GM21528 (cell line): Measurements from ENCODE around the gene TRIP13.

Experiments used
- ATAC-seq: cut with Tn5 transposase; IDR thresholded peaks from one replicate; pipeline ENCODE4 v1.9.1; 2021; ENCODE audit warnings: mild to moderate bottlenecking, moderate library complexity; ENCODE audit not compliant: unreplicated experiment, low FRiP score

TRIP13 gene

DNA sequence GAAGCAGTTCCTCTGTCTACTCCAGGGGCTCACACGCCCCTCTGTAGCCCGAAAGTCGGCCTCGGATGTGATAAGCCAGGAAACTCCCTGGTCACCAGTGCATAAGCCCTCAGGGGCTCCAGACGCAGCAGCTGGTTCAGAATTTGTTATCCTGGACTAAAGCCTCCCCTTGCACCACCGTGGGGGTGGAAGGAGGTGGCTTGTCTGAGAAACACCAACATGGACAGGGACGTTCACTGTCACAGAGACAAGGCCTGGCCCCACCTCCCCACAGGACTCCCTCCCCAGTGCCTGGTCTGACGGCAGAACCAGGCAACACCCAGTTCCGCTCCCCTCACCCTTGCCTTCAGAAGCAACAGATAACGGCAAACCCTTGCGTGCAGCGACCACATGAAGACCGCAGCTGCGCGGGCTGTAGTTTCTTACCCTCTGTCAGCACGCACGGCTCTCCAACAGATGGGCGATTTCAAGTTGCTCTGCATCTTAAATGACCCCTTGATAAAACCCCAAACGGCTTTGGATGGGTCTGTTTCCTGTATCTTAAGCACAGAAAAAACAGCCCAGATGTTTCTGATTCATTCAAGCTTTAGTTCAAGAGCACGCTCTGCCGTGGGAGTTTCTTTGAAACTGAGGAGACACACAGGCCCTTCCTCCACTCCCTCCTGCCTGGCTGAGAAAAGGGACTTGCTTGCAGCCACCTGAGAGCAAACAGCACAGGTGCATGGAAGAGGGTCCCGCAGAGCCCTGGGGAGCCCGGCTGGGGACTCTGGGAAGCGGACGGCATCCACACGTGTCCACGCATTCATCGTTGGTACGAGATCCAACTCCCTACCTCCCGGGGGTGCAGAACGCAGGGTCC is 71.2 kb downstream of the TRIP13 start:
- ATAC-seq: peak; percentile 91

DNA sequence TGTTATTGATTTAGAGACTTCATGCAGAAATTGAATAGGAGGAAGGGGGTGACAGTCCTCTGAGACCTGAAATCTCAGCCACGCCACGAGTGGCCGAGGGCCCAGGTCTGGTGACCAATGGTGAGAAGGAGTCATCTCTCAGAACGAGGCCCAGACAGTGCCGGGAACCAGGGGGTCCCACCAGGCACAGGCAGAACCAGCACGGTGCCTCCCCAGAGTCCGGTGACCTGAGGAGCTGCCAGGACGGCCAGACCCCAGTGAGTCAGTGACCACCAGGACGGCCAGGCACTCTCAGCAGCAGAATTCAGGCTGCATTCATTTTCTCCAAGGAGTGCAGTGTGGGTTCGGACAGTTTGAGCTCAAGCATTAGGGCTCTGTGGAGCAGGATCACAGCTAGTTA is 72.1 kb downstream of the TRIP13 start:
- ATAC-seq: no peak

DNA sequence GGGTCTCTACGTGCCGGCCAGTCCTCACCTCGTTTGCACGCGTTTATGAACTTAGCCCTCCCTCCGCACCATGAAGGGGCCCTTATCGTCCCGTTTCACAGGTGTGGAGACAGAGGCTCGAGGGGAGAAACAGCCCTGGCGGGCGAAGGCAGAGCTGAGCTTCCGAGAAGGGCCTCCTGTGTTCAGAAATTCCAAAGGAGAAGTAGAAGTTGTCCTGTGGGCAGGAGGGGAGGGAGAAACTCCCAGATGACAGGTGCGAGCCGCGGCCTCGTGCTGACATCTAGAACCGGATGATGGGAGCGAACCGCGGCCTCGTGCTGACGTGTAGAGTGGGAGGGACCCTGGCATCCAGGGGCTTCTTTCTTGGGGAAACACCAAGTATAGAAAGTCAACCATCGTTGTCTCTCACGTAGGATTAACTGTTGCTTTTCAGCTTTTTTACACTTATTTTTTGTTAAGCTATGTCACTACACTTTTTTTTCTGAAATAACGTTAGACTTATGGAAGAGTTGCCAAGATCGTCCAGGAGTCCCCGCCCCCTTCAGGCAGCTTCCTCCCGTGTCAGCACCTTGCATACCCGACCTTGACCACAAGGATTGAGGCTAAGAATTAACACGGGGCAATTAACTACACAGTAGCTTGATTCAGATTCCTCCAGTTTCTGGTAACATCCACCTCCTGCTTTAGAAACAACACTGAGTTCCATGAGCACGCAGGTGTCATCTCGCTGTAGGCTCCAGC is 73.1 kb downstream of the TRIP13 start:
- ATAC-seq: no peak

DNA sequence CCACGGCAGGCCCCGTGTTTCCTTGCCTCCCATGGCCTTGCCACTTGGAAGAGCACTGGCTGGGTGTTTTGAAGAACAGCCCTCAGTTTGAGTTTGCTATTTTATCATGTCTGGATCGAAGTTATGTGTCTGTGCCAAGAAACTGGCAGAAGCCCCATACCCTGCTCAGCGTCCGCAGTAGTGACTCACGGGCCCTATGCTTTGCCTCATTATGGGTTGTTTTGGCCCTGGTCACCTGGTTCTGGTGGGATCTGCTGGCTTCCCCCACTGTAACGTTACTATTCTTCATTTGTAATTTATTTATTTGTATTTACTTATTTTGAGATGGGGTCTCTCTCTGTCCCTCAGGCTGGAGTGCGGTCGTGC is 73.6 kb downstream of the TRIP13 start:
- no peak for ATAC-seq

DNA sequence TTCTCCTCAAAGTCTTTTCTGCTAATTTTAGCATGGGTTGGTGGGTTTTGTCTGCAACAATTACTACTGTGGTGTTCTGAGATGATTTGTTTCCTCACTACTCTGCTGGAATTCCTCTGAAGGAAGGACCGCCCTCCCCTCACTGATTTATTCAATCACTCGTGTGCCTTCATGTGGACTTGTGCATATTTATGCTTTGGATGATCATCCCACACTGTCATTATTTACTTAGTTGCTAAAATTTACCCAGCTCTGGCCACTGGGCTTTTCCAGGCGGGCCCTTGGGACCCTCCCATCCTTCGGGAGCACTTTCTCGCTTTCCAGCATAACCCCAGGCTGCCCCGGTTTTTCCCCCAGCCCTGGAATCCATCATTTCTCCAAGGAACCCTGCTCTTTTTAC is 74.3 kb downstream of the TRIP13 start:
- ATAC-seq: no peak
